Activated CD4-positive, CD25-positive, alpha-beta regulatory T cell treated with anti-CD3 and anti-CD28 coated beads, Interleukin-2, amount 50 U/mL, for 24 hours (primary cell): ENCODE measurements around the gene TAF4.

Experiments used
- ATAC-seq, 2 donors: fragments of 150-1000 bp; cut with Tn5 transposase; one replicate each; pipeline ENCODE4 v1.10.0; 2021; ENCODE audit warnings: mild to moderate bottlenecking in 1 of 2, moderate library complexity in 1 of 2

Gene TAF4

DNA sequence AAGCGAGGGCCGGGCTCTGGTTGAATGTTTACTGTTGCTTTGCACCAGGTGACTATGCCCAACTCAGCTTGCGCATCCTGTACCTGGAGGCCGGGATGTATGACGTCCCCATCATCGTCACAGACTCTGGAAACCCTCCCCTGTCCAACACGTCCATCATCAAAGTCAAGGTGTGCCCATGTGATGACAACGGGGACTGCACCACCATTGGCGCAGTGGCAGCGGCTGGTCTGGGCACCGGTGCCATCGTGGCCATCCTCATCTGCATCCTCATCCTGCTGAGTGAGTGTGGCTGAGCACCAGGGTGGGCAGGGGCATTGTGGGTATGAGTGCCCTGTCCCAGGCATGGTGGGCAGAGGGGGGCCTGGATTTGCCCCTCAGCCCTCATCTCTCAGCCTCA is 136.1 kb downstream of the TAF4 start:
- ATAC-seq: no peak

DNA sequence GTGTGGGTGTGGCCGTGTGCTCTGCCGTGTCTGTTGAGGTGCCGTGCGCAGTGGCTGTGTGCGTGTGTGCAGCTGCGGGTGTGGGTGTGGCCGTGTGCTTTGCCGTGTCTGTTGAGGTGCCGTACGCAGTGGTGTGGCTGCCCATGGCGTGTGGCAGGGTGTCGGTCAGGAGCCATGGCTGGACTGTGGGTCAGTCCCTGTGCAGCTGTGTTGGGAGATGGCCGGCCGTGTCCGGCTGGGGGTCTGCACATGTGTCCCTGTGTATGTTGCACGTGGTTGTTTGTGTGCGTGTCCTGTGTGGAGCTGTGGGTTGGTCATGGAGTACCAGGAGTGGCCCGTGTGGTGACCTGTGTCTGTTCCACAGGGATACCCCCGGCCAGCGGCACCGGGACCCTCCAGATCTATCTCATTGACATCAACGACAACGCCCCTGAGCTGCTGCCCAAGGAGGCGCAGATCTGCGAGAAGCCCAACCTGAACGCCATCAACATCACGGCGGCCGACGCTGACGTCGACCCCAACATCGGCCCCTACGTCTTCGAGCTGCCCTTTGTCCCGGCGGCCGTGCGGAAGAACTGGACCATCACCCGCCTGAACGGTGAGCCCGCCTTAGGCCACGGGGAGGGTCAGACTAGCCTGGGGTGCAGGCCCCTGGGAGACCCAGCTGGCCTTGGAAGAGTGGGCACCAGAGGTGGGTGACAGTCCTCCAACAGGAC is 137.7 kb downstream of the TAF4 start:
- no peak for ATAC-seq

- no peak for ATAC-seq
These were observed 138.4 kb downstream of the TAF4 start for GRCh38 chr20:61927193-61927825.

GRCh38 chr20:61926796-61927192 is 138.9 kb downstream of the TAF4 start:
- ATAC-seq: no peak

- no peak for ATAC-seq
These were observed 139.4 kb downstream of the TAF4 start for GRCh38 chr20:61926253-61926613.

DNA sequence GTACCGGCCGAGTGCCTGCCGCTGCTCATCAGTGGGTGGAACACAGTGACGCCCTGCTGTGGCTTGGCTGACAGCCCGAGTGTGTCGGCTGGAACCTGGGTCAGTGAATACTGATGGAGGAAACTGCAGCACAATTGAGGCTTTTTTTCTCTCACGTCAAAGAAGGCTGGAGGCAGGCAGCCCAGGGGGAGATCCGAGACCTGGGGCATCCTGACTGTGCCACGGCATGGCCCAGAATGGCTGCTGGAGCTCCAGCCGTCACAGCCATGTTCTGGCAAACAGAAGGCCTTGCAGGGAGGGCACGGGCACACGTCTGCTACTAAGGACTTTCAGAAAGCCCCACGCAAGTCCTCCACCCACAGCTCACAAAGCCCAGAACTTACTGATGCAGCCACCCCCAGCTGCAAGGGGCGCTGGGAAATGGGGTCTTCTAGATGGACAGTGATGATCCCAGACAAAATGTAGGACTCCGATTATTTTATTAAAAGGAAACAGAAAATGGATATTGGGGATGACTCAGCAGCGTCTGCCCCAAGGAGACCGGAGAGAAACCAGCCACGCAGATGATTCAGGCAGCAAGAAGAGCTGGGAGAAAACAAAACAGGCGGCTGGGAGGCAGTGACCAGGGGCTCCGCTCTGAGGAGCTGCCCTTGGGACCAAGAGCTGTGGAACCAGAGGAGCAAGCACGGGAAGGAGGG is 140.0 kb downstream of the TAF4 start:
- no peak for ATAC-seq

DNA sequence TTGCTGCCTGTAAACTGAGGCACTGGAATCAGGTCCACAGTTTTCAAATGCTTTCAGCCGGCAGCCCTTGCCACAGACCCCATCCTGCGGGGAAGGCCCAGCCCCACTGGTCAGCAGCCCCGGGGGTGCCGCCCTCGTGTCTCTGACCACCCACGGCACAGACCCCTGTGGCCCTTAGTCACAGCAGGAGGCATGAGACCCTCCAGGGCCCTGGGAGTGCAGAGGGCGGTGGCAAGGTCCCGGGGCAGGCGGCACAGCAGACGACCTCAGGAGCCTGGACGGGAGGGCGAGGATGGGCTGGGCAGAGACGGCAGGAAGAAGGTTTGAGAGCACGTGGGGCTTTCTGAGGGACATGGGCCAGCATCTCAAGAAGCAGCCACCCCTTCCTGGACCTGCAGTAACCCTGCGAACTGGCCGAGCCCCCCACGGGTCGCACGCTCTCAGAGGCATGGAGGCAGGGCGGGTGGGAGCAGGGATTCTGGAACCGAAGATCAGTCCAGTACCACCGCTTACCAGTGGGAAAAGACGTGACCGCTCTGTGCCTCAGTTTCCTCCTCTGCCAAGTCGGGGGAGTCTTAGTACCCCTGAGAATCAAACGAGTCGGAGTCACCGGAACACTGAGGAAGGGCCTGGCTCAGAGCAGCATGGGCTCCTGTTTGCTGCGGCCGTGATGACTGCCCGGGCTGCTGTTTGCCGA is 140.7 kb downstream of the TAF4 start:
- ATAC-seq: no peak
